ENCODE measurements around the gene NR2F1.
"Not testable (repeated sequence)": the region's sequence is repeated elsewhere in the genome, so short reads cannot be mapped to it uniquely, and the experiment has no call there.

NR2F1 gene

DNA sequence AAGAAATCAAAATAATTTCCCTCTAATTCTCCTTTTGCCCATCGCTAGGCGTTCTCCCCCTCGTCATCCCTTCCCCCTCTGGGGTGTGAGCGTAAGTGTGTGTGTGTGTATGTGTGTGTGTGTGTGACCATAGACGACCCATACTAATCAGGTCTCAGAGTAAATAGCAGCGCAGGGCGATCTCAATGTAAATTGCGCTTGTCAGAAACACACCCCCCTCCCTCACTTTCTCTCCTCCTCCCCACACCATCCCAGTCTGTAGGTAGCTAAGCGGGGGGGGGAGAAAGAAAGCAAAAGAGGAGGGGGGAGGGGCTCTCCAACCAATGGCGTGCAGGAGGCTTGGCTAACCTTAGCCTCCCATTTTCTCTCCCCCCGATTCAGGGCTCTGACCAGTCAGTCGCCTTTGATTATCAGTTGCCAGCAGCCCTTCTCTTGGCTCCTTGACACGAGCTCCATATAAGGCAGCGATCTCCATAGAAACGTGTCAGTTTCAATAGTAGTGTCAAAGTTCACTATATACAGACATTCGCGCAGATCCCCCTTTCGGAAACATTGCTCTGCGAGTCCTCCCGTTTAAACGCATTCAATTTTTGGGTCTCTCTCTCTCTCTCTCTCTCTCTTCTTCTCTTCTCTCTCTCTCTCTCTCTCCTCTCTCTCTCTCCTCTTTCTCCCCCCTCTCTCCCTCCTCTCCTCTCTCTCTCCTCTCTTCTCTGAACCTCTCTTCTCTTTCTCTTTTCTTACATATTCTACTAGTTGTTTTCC is at the start of gene NR2F1:
NR2F1 (plus strand) TSS at position 546 of the 762 bp plus-strand sequence. CDS start 1,802 bp downstream, outside the sequence.
- FAIRE-seq (no peak), DNase-seq (ENCODE audit: extremely low spot score, insufficient read length, low read depth) (no peak)

- FAIRE-seq = no peak
These were observed 37.1 kb upstream of the NR2F1 start for GRCh38 chr5:93545872-93546271.

DNA sequence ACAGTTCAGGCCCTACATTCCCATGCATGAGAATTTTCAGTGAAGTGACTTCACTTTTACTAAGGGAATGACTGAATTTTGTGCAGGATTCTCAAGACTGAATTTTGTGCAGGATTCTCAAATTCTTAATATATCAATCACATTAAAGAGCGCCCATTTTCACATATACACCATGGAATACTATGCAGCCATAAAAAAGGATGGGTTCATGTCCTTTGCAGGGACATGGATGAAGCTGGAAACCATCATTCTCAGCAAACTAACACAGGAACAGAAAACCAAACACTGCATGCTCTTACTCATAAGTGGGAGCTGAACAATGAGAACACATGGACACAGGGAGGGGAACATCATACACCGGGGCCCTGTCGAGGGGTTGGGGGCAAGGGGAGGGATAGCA is 33.4 kb upstream of the NR2F1 start:
- FAIRE-seq; DNase-seq (ENCODE audit: extremely low spot score, insufficient read length, low read depth): not testable (repeated sequence)

More at GRCh38 chr5:93545872-93546271, 37.1 kb upstream of the NR2F1 start:
- no peak for DNase-seq (ENCODE audit: extremely low spot score, insufficient read length, low read depth)

- no peak for FAIRE-seq
- DNase-seq (ENCODE audit: extremely low spot score, insufficient read length, low read depth) = no peak
These were observed 25.9 kb upstream of the NR2F1 start for GRCh38 chr5:93557021-93557604.

DNA sequence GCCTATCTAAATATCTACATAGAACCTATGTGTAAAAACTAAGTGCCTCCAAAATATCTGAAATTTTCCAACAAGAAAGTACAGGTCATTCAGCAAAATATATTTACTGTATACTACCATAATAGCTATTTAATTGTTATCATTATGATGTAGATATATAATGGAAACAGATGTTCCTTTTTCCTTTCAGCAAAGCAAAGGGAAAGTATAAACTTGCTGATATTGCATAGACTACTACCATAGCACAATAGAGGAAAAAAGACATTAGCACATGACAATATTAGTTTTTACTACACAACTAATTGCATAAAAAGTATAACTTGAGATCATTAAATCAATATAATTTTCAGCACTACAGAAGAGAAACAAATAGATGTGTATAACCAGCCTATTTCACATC is 16.9 kb upstream of the NR2F1 start:
- no peak for DNase-seq (ENCODE audit: extremely low spot score, insufficient read length, low read depth)
- FAIRE-seq = no peak

DNA sequence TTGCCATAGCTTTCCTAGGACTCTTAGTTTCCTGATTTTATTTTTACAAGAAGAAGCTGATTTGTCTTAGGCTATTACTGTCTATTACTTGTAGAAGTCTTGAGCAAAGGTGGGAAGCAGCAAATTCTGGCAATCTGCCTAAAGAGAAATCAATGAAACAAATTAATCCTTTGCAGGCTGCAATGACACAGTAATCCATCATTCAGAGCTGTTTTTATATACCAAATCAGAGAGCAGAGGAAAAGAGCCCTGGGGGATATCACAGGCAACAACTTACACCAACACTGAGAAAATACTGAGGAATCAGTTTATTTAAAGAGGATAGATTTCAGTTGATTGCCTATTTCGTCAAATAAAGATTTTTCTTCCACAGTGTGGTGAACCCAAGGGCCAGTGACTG is 15.6 kb upstream of the NR2F1 start:
- no peak for FAIRE-seq

GRCh38 chr5:93569300-93570160 is 13.5 kb upstream of the NR2F1 start:
- DNase-seq (ENCODE audit: extremely low spot score, insufficient read length, low read depth) = no peak
- FAIRE-seq = no peak

More for the DNA sequence above, 15.6 kb upstream of the NR2F1 start:
- DNase-seq (ENCODE audit: extremely low spot score, insufficient read length, low read depth) = no peak

DNA sequence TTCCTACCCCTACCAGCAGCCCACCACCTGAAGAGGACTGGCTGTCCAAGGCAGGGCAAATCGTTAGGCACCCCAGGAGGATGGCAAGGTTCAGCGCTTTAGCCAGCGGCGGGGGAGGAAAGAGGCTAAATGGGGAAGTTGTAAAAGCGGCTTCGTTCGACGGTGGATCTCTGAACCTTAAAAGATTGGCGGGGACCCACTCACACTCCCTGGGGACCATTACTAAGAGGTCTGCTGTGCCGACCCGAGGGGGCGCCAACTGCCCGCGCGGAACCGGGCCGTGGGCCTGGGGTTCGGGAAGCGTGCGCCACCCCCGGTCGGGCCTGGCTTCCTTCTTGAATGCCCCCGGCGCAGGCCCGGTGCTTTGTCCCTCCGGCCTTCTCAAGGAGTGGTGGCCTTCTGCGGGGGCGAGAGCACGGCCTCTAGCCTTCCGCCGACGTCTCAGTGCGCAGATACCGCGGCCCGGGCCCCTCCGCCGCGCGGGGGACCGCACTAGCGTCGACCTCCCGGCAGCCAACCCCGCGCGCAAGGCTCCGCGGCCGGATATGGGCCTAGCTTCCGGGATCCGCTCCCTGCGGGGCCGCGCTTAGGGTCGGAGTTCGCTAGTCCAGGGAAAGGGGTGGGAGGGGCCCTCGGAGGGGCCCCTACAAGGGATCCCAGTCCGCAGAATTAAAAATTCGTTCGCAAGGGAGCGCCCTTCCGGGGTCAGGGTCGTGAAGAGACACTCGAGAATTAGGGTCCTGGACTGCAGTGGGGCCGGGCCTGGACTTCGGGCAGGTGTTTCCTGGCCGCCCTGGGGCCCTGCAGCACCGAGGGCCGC is 12.5 kb upstream of the NR2F1 start:
- FAIRE-seq = no peak
- DNase-seq (ENCODE audit: extremely low spot score, insufficient read length, low read depth) = no peak

DNA sequence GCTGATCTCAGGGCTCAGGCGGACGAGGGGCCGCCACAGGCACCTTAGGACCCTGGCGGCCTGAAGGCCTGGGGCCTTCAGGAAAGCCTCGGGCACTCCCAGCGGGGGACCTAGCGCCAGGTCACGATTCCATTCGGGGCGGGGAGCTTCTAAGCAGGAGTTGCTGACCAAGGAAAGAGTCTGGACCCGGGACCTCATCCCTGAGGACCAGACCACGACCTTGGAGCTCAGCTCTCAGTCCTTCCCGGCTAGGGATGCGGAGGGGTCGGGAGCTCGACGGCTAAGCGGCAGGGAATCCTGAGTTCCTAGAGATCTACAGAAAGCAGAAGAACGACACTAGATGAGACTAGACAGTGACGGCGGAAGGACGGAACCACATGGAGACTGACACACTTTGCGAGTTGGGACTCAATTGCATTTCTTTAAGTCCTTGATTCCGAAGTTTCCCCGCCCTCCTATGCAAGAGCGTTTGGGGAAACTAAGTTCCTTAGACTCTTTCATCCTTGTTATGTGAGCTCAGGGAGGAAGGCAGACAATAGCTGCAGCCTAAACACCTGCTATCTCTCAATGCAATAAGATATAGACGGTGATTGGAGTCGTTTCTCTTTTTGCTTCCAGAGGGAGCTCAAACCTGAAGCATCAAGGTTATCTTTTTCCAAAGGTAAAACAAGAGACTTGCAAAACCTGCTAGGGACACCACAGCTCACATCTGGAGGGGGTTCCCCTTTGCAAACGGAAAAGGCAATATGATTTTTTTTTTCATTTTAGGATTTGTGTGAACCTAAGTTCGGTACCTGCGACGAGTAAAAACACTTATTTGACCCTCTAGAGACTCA is 11.7 kb upstream of the NR2F1 start:
- DNase-seq (ENCODE audit: extremely low spot score, insufficient read length, low read depth) = no peak
- no peak for FAIRE-seq

GRCh38 chr5:93572101-93572607 is 10.9 kb upstream of the NR2F1 start:
- DNase-seq (ENCODE audit: extremely low spot score, insufficient read length, low read depth) (no peak), FAIRE-seq (no peak)

DNA sequence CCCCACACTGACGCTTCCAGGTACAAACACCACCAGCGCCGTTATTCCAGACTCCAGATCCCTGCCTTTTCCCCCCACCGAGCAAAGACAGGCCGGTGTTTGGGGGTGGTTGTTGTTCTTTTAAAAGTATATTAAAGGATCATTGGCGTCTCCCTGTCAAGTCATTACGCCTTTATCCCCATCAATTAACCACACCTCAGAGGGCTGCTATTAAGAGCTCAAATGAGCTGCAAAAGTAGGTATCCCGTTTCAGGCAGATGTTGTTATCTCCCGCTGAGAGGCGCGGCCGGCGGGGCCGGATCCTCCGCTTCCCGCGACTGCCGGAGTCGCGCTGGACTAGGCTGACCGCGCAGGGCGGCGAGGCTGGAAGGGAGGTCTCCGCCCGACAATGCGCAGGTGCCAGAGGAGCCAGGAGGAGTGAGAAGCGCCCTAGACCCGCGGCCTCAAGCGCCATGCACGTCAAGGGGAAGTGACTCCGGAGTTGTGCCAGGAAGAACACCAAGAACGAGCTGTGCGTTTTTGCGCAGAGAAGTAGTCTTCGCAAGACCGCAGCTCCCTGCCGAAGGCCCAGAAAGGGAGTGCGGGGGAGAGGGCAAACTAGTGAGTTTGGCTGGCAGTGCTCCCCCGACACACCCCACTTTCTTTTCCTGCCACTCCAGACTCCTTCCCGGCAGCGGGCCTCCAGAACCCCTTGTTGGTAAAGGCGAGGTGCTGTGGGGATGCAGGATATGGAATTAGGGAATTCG is 10.2 kb upstream of the NR2F1 start:
- no peak for FAIRE-seq
- no peak for DNase-seq (ENCODE audit: extremely low spot score, insufficient read length, low read depth)

- no peak for DNase-seq (ENCODE audit: extremely low spot score, insufficient read length, low read depth)
- no peak for FAIRE-seq
These were observed 9.4 kb upstream of the NR2F1 start for GRCh38 chr5:93573354-93574351.

DNA sequence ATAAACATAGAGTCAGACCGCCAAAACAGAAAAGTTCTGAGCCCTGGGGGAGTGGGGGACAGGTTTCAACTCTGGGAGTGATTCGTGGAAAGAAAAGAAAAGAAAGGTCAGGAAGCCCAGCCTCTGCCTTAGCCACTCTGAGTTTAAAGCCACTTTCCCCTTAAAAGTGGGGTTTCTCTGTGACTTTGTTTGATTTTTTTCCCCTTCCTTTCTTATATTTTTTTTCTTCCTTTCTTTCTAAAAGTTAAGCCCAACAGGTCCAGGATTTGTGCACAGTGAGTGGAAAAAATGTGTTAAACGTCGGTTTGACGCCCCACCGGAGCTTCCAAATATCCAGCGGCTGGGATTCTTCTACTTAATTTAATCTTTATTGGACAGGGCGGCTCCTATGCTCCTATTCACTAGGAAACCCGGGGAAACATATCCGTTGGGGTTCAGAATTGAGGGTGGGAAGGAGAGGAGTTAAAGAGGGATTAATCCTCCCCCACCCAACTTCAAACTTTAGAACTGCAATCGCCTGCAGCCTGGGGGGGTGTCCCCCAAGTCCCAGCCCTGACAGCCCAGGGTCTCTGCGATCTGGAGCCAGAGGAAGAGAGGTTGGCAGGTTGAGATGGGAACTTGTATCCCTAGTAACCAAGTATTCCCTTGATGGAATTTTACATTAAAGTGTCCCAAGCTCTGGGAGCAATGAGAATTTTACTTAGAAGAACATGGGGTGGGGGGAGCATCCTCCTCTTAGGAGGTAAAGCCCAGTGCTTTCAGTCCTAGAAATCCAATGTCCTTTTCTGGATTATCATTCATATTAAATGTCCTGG is 8.3 kb upstream of the NR2F1 start:
- DNase-seq (ENCODE audit: extremely low spot score, insufficient read length, low read depth) (no peak), FAIRE-seq (no peak)

DNA sequence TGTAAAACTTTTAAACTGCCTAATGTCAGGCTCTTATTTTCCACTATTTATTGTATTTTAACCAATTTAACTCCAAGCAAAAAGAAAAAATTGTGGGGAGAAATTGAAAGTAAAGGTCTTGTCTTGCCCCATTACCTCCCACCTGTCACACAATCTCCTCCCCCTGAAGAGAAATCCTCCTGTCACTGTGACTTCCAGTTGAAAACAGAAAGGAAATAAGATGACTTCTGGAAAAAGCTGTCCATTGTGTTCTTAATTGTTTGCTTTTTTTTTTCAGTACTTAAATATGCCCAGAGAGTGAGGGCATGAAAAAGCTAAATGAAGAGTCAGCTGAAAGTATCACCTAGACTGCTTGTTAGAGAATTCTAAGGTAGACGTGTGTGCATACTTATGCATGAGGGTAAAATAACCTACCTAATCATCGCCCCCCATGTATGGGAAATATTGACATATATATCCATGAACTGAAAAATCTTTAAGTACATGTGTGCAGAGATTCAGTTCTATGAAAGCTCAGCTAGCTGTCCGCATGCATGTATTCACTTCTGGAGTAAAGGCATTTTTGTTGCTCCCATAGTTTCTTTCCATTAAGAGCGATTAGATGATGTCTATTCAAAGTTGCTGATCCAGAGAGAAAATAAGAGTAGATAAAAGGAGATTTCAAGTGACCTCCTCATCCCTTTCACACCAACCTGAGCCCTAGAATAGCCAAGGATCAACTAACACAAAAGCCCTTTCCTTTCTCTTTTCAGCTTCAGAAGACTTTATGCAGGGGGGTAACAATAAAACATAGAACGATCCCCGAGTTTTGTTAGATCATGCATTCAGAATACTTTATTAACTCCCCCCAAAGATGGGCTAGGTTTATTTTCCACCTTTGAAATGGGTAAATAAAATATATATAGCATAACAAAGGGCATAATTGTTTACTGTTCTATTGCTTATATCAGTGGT is 7.3 kb upstream of the NR2F1 start:
- no peak for DNase-seq (ENCODE audit: extremely low spot score, insufficient read length, low read depth)

More for the DNA sequence above, 7.3 kb upstream of the NR2F1 start:
- no peak for FAIRE-seq

Data from GM18507 (cell line).